ENCODE measurements around the gene TNIK.

DNA sequence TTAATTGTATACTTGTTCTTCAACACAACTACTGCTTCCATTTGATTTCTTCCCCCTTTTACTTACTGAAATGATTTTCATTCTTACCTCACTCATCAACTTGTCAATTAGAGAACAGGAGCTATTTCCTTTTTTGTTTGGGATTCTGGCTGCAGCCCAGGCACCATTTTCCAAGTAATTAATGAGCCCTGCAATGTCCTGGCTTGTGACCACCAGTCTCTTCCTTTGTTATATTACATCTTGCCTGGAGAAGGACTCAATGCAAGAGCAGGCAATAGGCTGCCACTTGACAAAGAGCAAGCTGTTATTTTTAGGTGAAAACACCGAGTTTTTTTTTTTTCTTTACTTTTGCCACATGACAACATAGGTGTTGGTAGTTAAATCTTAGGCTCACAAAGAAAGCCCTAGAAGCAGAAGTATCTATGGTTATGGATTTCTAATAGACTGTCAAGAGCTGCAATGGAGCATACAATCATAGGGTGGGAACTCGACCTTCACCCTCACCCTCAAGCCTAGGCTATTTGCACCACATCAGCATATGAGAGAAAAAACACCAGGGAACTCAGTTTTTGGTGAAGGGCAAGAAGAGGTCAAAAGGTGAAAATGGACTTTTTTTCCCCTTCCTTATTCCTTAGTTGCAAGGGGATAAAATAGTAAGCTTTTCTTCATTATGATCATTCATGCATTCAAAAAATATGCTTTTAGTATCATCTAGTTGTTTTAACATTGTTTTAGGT lies 114.9 kb downstream of the TNIK start:
- no peak for TF ChIP-seq CTCF (IDR thresholded peaks at IDR 0.05; ENCODE audit: poor library complexity, severe bottlenecking)
- no peak for TF ChIP-seq RAD21 (conservative IDR thresholded peaks at IDR 0.05)
- no peak for TF ChIP-seq SMC3 (conservative IDR thresholded peaks at IDR 0.05; ENCODE audit: poor library complexity)
- TF ChIP-seq EZH2 (IDR thresholded peaks at IDR 0.05; ENCODE audit: borderline replicate concordance, insufficient read depth, low read length, poor library complexity, severe bottlenecking): no peak
- no peak for TF ChIP-seq POLR2AphosphoS5 (IDR thresholded peaks at IDR 0.05)
- TF ChIP-seq, protein P1, sequence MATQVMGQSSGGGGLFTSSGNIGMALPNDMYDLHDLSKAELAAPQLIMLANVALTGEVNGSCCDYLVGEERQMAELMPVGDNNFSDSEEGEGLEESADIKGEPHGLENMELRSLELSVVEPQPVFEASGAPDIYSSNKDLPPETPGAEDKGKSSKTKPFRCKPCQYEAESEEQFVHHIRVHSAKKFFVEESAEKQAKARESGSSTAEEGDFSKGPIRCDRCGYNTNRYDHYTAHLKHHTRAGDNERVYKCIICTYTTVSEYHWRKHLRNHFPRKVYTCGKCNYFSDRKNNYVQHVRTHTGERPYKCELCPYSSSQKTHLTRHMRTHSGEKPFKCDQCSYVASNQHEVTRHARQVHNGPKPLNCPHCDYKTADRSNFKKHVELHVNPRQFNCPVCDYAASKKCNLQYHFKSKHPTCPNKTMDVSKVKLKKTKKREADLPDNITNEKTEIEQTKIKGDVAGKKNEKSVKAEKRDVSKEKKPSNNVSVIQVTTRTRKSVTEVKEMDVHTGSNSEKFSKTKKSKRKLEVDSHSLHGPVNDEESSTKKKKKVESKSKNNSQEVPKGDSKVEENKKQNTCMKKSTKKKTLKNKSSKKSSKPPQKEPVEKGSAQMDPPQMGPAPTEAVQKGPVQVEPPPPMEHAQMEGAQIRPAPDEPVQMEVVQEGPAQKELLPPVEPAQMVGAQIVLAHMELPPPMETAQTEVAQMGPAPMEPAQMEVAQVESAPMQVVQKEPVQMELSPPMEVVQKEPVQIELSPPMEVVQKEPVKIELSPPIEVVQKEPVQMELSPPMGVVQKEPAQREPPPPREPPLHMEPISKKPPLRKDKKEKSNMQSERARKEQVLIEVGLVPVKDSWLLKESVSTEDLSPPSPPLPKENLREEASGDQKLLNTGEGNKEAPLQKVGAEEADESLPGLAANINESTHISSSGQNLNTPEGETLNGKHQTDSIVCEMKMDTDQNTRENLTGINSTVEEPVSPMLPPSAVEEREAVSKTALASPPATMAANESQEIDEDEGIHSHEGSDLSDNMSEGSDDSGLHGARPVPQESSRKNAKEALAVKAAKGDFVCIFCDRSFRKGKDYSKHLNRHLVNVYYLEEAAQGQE (IDR thresholded peaks at IDR 0.05; ENCODE audit: borderline replicate concordance): no peak
- no peak for TF ChIP-seq TAF1 (IDR thresholded peaks at IDR 0.05; ENCODE audit: low read depth)
